ENCODE data around the gene KCND2.

DNA sequence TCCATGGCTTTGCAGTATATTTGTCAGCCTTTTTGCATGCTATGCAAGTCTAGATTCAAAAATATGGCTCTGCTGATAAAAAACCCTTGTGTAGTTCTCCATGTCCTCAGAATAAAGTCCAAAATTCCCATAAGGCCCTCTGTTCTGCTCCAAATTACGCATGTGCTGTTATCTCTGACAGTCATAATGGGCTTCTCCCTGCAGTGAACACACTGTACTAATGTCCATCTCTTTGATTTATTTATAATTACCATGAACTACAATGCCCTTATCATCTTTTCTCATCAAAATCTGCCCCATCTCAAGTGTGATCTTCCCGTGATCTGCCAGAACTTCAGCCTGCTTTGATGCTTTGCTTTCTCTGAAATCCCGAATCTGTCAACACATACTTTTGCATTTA is 497.2 kb downstream of the KCND2 start:
- TF ChIP-seq RAD21 (IDR thresholded peaks at IDR 0.05; ENCODE audit: low read depth): no peak
- TF ChIP-seq CREB1 (IDR thresholded peaks at IDR 0.05; ENCODE audit: low read depth): no peak
- no peak for TF ChIP-seq EGR1 (IDR thresholded peaks at IDR 0.05)
- TF ChIP-seq, protein P1, sequence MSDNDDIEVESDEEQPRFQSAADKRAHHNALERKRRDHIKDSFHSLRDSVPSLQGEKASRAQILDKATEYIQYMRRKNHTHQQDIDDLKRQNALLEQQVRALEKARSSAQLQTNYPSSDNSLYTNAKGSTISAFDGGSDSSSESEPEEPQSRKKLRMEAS (IDR thresholded peaks at IDR 0.05): no peak
- TF ChIP-seq, protein P2, sequence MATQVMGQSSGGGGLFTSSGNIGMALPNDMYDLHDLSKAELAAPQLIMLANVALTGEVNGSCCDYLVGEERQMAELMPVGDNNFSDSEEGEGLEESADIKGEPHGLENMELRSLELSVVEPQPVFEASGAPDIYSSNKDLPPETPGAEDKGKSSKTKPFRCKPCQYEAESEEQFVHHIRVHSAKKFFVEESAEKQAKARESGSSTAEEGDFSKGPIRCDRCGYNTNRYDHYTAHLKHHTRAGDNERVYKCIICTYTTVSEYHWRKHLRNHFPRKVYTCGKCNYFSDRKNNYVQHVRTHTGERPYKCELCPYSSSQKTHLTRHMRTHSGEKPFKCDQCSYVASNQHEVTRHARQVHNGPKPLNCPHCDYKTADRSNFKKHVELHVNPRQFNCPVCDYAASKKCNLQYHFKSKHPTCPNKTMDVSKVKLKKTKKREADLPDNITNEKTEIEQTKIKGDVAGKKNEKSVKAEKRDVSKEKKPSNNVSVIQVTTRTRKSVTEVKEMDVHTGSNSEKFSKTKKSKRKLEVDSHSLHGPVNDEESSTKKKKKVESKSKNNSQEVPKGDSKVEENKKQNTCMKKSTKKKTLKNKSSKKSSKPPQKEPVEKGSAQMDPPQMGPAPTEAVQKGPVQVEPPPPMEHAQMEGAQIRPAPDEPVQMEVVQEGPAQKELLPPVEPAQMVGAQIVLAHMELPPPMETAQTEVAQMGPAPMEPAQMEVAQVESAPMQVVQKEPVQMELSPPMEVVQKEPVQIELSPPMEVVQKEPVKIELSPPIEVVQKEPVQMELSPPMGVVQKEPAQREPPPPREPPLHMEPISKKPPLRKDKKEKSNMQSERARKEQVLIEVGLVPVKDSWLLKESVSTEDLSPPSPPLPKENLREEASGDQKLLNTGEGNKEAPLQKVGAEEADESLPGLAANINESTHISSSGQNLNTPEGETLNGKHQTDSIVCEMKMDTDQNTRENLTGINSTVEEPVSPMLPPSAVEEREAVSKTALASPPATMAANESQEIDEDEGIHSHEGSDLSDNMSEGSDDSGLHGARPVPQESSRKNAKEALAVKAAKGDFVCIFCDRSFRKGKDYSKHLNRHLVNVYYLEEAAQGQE (IDR thresholded peaks at IDR 0.05; ENCODE audit: low read depth): no peak
- TF ChIP-seq EP300 (IDR thresholded peaks at IDR 0.05; ENCODE audit: borderline replicate concordance): no peak
- TF ChIP-seq, protein P3, sequence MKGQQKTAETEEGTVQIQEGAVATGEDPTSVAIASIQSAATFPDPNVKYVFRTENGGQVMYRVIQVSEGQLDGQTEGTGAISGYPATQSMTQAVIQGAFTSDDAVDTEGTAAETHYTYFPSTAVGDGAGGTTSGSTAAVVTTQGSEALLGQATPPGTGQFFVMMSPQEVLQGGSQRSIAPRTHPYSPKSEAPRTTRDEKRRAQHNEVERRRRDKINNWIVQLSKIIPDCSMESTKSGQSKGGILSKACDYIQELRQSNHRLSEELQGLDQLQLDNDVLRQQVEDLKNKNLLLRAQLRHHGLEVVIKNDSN (IDR thresholded peaks at IDR 0.05): no peak
- no peak for TF ChIP-seq CEBPB (IDR thresholded peaks at IDR 0.05)
- TF ChIP-seq NFIC (IDR thresholded peaks at IDR 0.05): no peak
- no peak for TF ChIP-seq TAF1 (IDR thresholded peaks at IDR 0.05; ENCODE audit: low read depth)
- no peak for TF ChIP-seq TCF12 (IDR thresholded peaks at IDR 0.05; ENCODE audit: low read depth)
